ENCODE results near the gene FAM107B.

The FAM107B gene

DNA sequence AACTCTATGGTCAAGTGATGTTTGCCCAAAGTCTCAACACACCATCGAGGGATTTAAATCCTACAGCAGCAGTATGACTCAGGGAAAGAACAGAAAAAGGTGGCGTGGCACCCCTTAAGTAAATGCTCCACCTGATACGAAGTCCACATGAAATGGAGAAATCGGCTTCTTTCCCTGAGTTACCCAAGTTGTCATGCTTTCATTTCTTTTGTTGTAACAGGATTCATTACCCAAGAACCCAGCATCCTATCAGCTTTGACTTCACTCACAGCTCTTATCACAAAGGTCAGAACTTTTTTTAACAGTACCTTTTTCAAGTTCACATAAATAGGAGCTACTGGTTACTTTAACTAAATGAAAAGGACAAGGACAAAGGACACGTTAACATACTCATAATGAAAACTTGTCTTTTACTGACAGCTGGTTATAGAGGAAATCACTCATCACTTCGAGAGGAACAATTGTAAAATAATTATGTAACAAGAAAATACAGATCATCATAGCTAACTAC is 224.2 kb downstream of the FAM107B start:
- DNase-seq: no peak

GRCh38 chr10:14549496-14549895 is 225.2 kb downstream of the FAM107B start:
- DNase-seq: no peak

DNA sequence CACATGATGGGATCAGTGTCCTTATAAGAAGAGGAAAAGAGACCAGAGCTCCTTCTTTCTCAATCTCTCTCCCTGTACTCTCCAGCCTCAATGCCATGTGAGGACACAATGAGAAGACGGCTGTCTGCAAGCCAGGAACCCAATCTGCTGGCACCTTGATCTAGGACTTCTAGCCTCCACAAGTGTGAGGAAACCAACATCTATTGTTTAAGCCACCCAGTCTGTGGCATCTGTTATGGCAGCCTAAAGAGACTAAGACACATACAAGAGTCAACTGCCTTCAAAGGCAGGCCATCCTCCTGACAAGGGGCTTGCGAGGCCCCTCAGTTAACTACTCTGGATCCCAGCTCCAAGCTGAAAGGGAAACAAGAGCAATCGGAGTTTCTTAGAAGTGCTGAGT is 225.7 kb downstream of the FAM107B start:
- DNase-seq: no peak

DNA sequence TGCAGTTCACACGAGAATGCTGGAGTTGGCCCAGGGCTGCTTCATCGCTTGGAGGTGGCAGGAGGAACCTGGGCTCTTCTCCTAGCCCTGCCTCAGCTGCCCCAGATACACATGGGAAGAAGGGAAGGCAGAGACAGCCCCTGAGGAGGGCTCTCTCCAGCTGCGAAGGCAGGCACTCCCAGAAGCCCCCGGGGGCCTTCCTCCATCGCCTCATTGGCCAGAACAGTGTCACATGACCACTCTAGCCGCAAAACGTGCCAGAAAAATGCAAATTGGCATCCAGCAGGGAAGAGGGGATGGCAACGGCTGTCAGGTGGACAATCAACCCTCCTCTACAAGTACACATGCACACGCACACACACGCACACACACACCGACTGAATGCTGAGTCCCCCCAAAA is 226.2 kb downstream of the FAM107B start:
- DNase-seq: no peak

DNA sequence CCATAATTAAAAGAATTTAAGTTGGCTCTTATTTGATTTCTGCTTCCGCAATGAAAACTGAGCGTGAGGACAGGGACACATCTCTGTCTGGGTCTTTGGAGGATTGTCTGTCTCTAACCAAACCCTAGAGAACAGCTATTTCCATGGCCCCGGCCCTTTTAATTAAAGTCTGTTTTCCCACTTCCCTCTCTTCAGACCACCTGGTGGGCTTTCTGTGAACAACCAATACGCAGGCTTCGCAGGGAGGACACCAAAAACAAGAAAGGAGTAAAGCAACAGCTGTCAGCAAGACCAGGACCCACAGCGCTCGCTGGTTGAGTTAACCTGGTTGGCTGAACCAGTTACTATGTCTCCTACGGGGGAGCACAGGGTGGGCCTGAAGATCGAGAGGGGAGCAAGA is 226.9 kb downstream of the FAM107B start:
- DNase-seq: no peak

DNA sequence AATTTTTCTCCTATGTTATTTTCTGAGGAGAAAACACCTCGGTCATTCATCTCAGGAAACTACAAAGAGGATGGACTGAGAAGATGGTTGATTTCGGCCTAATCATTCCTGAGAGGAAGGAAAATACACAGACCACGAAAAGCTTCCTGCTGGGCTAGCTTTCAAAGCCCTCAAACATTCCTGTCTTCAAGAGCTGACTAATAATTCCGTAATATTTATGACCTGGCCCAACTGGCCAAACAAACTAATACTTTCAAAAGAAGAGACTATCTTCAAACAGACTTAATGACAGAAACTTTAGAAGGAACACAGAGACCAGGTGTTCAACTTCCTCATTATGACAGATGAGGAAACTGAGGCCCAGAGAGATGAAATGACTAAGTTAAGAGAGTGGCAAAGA is 228.9 kb downstream of the FAM107B start:
- DNase-seq: no peak

DNA sequence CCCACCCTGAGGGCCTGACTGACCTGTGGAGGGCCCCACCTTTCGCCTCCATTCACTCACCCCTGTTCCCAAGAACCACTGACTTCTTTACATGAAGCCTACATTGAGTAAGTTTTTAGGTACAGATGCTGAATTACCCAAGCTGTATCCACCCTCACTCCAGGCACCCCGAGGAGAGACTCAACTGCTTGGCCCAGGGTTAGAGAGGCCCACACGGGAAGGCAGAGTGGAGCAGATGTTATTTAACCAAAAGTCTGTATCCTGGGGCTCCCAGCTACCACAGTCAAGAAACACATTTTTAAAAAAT is 230.8 kb downstream of the FAM107B start:
- no peak for DNase-seq

DNA sequence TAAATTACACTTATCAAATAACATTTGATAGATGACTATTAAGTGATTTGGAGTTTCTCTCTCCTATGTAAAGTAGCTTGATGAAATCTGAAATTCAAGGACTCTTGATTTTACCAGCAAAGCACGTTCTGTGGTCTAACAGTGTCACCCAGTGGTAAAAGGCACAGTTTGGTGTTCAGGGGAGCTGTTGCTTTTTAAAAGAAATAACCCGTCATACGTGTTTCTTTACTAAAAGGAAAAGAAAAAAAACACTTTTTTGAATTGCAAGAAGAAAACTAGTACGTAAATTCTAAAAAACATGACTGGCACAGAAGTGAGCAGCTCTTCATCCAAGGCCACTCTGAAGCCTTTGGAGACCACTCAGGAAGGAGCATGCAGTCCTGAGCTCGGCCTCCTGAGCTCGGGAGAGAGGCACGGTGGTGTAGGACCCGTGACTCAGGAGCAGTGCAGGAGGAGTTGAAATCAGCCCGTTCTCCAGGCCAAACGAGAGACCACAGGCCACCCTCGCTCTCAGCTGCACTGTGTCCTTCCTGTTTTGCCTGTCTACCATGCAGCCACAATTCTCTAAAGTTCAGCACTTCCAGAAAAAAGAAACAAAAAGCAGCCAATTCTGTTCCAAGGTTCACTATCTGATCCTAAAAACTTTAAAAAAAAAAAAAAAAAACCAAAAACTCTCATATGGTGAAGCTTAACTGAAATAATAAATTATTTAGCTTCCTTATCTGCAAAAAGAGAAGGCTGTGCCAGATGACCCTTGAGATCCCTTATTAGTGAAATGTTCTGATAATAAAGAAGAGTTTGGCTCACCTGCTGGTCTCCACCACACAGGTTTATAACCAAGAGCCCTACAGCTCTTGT is 231.4 kb downstream of the FAM107B start:
- no peak for DNase-seq

DNA sequence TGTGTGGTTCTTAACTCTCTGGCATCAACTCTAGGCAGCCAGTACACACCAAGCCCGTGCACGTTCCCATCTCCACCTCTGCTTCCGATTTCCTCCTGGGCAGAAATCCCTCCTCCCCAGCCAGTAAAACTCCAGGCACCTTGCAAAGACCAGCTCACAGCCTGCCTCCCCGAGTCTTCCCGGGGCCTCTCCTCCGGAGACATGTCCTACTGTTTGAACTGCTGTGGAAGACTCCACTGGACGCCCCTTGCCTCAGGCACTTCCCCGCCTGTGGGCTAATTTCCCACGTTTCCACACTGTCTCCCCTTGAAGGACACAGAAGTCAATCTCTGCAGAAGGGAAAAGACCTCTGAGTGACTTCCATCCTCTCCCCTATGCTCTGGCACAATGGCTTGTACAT is 233.3 kb downstream of the FAM107B start:
- DNase-seq: no peak

- DNase-seq: no peak
Measured at GRCh38 chr10:14540611-14541010, 234.1 kb downstream of the FAM107B start.

GRCh38 chr10:14540062-14540461 is 234.6 kb downstream of the FAM107B start:
- no peak for DNase-seq

DNA sequence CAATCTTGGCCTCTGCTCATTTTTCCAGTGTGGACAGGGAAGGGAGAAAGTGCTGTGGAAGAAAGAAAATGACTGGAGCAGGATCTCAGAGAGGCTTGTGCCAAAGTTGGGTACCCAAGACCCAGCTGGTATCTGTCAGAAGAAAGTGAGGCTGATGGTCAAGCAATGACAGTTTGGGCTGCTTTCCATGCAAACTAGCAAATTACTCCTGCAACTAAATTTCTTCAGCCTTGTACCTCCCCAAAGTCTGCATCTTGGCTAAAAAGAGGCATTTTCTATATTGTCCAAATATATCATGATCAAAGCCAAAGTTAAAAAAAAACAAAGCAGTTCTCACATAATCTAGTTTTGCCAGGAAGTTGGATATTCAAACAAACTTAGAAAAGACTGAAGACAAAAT is 235.5 kb downstream of the FAM107B start:
- DNase-seq: no peak

DNA sequence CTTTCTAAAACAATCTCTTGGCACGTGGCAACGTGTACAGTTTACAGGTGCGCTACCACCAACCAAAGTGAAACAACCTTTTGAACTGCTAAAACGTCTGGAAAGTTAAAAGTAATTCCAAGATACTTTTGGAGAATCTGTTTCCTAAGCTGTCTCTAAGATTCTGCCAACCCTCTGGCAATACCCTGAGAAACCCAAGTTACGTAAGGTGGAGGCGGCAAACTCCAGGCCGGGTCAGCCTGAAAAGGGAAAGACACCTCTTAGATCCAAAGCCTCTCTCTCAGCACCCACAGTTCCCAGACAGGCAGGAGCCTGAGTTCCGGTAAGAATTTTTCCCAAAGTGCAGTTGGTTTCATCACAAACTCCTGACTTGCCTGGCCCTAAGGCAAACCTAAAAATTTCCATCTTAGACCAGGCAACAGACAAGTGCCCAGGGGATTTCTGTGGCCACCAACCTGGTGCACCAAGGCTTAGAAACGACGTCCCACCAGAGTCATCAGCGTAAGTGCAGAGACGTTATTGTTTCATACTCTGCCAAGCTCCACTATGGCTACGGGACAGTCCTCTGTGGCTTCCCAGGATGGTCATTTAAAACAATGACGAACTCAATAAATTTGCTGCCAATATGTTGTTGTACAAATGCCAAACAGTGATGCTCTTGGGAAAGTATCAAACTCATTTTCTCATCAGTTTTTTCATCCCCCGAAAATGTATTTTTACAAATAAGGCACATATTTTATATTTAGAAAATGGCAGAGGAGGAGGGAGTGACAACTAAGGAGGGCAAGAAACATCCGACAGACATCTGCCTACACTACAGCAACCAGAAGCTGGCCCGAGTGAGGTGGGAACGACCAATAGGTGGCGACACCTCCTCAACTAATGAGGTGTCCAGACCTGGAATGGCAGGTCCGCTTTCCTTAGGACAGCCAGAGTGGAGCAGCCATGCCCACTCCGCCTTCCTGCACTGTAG is 238.2 kb downstream of the FAM107B start:
- DNase-seq: peak in 2 of 4 experiments; percentile 20 to 32

- no peak for DNase-seq
Measured at GRCh38 chr10:14535457-14536130, 239.1 kb downstream of the FAM107B start.

DNA sequence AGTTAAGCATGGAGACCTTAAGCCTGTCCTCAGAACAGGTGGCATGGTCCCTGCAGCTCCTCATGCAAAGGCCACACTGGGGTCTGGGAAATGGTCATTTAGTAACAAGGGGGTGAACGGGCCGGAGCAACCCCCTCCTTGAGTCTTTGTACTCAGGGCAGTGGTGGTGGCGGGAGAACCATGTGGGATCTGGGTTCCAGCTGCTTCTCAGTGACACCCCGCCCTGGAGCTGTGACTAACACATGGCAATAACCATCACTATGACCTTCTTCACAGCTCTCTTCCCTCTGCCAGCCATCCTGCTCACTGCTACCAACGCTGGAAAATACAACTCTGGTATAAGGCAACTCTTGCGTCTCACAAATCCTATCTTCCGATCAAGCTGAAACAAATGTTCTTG is 240.5 kb downstream of the FAM107B start:
- no peak for DNase-seq

DNA sequence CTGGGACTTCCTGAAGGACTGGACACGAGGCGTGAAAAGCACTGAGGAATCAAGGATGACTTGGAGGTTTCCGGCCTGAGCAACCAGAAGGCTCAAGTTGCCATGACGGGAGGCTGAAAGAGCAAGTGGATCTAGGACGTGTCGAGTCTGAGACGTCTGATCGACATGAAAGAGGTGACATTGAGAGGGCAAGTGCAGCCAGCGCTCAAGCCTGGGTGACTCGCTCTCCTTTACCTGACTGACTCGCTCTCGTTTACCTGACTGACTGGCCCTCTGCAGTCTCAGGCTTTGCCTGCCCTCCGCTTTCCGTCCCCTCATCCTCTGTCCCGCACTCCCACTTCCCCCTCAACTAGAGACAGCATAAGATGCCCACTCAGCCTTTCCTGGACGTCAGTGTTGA is 241.4 kb downstream of the FAM107B start:
- DNase-seq: no peak

- no peak for DNase-seq
Measured at GRCh38 chr10:14532473-14533251, 242.0 kb downstream of the FAM107B start.

DNA sequence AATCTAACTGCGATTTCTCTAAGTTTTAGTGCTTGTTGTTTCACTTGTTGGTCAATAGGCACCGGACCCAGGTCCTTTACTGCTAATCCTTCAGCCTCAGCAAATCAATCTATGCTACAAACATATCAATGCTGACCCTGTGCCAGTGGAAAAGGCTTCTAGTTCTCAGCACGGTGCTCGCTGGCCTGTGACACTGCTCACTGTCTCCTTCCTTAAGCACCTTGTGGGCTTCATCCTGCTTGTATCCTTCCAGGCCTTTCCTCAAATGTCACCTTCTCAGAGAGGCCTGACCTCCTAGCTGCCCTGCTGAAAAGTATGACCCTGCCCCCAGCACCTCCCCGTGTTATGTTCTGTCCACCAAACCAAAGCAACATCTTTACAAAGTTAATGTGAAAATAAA is 242.7 kb downstream of the FAM107B start:
- DNase-seq: no peak

DNA sequence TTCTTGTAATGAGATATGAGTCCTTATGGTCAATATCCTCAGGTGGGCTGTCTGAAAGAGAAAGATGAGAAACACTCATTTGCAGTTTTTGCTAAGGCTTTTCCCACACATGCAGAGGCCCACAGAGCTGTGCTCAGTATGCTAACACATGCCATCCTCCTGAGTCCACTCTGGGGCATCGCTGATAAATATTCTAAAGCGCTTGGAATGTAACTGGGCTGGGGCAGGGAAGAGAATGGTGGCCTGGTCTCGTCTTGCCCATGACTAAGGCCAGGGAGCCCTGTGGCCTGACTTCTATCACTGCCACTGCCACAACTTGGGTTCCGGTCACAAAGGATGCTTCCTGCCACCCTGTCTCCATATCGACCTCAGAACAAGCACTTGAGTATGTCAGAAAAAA is 244.2 kb downstream of the FAM107B start:
- no peak for DNase-seq

DNA sequence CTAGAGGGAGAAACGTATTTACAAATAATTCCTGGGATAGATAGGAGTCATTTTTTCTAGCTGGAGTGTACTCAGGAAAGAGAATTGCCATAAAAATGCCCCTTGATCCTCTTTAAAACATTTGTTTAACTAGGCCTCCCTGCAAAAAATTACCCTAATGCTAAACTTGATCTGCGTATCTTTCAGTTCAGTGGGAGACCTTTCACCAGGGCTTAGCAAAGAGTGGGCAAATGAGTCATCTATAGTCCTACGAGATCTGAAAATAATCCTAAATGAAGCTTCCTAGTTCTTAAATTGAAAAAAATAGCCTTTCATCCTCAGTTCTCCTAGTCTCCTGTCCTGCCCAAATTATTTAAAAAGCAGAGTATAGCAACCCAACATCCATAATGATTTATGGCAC is 245.3 kb downstream of the FAM107B start:
- no peak for DNase-seq

DNA sequence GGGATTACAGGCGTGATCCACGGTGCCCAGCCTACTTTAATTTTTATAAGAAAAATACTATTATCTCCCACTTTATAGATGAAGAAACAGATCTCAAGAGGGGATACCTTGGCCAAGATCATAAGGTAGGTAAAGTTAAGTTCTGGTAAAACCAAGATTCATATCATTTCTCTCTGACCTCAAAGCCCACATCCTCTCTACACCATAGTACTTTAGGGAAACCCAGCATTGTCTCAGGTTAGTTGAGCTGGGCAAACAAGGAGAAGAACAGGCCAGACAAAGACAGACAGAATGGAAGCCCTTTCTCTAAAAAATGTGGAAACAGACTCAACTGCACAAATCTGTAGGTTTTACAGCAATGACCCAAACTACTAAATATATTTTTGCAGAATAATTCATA is 246.2 kb downstream of the FAM107B start:
- no peak for DNase-seq

DNA sequence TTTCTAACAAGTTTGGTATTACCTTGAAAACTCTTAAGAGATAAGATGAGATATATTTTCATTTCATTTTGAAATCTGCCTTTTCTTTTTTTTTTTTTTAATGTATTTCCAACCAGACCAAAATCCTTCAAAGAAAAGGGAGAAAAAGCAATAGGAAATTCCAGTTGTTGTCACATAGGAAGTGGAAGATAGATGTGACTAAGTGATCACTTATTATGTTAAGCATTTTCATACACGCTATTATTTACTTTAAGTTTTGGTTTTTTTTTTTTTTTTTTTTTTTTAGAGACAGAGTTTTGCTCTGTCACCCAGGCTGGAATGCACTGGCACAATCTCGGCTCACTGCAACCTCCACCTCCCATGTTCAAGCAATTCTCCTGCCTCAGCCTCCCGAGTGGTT is 246.8 kb downstream of the FAM107B start:
- no peak for DNase-seq

Measured in activated CD4-positive, CD25-positive, alpha-beta regulatory T cell (primary cell).